H1 (cell line): ENCODE results near the gene UBE3A. TPM values are rescaled to one million over a fixed set of nuclear protein-coding genes. Genes with fewer than 3 reads are reported as not detected.

Experiments used
- ATF3 ChIP-seq: IDR thresholded peaks from 2 replicates; pipeline ENCODE4 v1.6.1; 2011; ENCODE audit warnings: low read depth, mild to moderate bottlenecking, low read length; ENCODE audit not compliant: insufficient read depth
- CBX8 ChIP-seq: fragments of 300-800, 300-1000 bp; sonication (generic); IDR thresholded peaks from 2 replicates; pipeline ENCODE4 v1.7.1; 2016; ENCODE audit warnings: low read depth, low read length, borderline replicate concordance
- SAP30 ChIP-seq: fragments of 300-600 bp; sonication (generic); IDR thresholded peaks from 2 replicates; pipeline ENCODE4 v1.7.1; 2012; ENCODE audit warnings: low read length, moderate library complexity, mild to moderate bottlenecking, inconsistent platforms; ENCODE audit not compliant: insufficient read depth, insufficient replicate concordance
- polyA plus RNA-seq, 7 experiments: library from polyadenylated mRNA; depleted of rRNA in 3 of 7; stranded (reverse) in 5 of 7; unstranded in 2 of 7; fragments of >200 nt in 5 of 7; fragments of 200-250 nt in 2 of 7; gene quantifications; 1 replicate in 5 of 7; 2 replicates in 1 of 7; 4 replicates in 1 of 7; pipeline versions ENCODE4 v1.2.1 to v1.2.3, GENCODE V29; 2011 to 2013; ENCODE audit warnings: missing spikeins in 2 of 7, mixed read lengths in 2 of 7
- total RNA-seq: library from RNA; stranded (reverse); fragmentation: NEBNext Ultra II Directional; extraction: Animal tissue kit (Norgen Biotek cat#: 25700); gene quantifications from 2 replicates; pipeline ENCODE4 v1.2.1, GENCODE V29; 2021

The UBE3A gene
- total and polyA plus RNA-seq, 2 of the 8 experiments (the other 6 are each of a cell fraction or from before 2014, with no cell fraction given), result 13.8 to 110 TPM

GRCh38 chr15:25392806-25393205 lies 46.0 kb downstream of the UBE3A start (continued):
- TF ChIP-seq ATF3, result no peak
- no peak for TF ChIP-seq CBX8
- TF ChIP-seq SAP30, result no peak
